DMS153 (cell line): ENCODE data around the gene TRAPPC13.
"Not testable (repeated sequence)": the region's sequence is repeated elsewhere in the genome, so short reads cannot be mapped to it uniquely, and the experiment has no call there.

Source experiments
- DNase-seq: peaks from one replicate; lab custom pipeline; 2025; lab: John Stamatoyannopoulos, UW

Gene TRAPPC13

DNA sequence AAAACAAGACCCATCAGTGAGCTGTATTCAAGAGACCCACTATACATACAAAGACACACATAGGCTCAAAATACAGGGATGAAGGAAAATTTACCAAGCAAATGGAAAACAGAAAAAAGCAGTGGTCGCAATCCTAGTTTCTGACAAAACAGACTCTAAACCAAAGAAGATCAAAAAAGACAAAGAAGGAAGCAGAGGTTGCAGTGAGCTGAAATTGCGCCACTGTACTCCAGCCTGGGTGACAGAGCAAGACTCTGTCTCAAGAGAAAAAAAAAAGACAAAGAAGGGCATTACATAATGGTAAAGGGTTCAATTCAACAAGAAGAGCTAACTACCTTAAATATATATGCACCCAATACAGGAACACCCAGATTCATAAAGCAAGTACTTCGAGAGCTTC, 51.2 kb downstream of the TRAPPC13 start:
- DNase-seq = not testable (repeated sequence)

DNA sequence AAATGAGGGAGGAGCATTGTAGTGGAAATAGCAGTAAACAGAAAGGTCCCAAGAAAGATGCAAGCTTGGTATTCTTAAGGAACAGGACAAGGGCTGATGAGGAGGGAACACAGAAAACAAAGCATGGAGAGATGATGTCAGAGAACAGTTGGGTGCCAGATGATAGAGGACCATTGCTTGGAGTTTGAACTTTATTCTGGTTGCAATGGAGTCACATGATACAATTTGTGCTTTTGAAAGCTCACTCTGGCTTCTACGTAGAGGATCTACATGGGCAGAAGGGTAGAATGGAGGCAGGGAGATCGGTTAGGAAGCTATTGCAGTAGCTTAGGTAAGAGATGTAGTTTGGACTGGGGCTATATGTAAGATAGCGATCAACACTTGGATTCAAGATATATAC, 57.3 kb downstream of the TRAPPC13 start:
- no peak for DNase-seq

- no peak for DNase-seq
Measured at GRCh38 chr5:65693121-65693520, 68.3 kb downstream of the TRAPPC13 start.

DNA sequence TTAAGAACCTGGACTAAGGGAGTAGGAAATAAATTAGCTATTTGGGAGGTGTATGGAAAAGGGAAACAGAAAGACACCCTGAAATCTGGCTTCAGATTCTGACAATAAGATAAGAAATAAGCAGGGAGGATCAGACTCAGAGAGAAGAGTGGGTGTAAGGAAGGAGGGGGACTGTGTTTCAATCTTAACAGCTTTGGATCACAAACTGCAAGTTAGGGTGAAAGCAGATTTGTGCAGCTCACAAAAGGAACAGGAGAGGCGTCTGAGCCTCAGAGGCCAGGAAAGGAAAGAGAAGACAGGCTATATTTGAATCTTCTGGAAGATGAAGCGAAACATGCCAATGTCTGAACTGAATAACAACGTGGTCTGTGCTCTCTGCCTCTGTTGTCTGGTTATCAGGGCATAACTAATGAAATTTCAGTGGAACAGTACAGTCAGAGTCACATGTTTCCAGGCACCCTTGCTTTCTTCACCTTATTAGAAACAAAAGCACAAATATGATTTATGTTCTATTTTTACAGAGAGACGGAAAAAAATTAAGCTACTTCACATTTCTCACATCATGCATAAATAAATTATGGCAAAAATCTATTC, 70.4 kb downstream of the TRAPPC13 start:
- no peak for DNase-seq

DNA sequence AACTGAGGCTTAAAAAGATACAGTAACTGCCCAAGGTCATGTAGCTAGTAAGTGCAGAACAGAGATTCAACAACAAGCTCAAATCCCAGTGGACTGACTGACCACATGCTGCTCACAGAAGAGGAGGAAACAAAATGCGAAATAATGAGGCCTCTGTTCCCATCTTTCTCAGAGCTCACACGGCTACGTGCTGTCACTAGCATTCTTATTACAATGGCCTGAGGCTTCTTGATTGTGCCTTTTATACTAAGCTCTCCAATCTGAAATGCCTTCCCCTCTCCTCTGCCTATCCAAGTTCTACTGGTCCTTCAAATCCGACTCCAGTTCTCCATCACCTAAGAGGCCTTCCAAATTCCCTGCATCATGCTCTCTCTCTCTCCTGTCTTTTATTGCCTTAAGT, 71.1 kb downstream of the TRAPPC13 start:
- no peak for DNase-seq

DNA sequence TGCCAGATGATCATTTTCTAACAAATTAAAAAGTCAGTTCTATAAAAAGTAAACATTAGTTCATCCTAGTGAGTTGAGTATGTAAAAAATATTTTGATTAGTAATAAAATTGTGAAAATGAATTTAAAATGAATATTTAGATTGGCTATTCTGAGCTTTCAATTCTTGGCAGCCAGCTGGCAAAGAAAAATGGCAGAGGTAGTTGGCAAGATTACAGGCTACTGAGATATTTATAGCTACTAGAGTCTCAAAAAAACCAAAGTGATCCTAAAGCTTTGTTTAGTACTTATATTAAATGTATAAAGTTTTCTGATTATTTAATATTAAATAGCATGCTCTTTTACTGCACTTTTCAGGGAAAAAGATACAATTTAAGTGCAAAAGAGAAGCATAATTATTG, 72.1 kb downstream of the TRAPPC13 start:
- no peak for DNase-seq

- DNase-seq = no peak
Measured at GRCh38 chr5:65699338-65699737, 74.5 kb downstream of the TRAPPC13 start.

GRCh38 chr5:65702036-65702435, 77.2 kb downstream of the TRAPPC13 start:
- no peak for DNase-seq

GRCh38 chr5:65704621-65705239, 79.9 kb downstream of the TRAPPC13 start:
- DNase-seq = no peak

- DNase-seq = no peak
Measured at GRCh38 chr5:65707663-65708062, 82.8 kb downstream of the TRAPPC13 start.

DNA sequence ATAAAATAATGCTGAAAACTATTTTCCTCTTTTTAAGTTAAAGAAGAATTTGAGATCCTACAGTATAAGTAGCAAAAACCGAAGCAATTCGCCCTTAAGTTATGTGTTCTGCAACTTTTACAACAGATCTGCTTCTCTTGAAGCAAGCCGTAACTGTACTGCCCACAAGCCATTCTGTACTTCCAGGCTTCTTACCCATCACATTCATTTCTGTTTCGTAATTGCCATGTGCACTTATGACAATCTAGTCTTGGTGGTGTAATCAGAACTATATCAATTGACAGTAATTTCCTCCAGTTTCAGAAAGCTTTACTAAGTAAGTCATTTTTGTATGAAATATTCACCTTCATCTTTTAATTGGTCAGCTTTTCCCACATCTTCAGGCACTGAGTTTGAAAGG, 83.3 kb downstream of the TRAPPC13 start:
- DNase-seq = no peak
